Thyroid gland (tissue), 4 donors: ENCODE measurements around the gene COX10. TPM values are rescaled to one million over a fixed set of nuclear protein-coding genes. Genes with fewer than 3 reads are reported as not detected.

Experiments
- DNase-seq, 2 donors: peaks; one replicate each; pipeline ENCODE4 v3.0.0-alpha.2; 2019
- H3K27ac ChIP-seq, 3 donors: fragments of 200-600 bp; sonication (generic); 1 replicate in 2 of 3; 2 replicates in 1 of 3; pipeline ENCODE4 v1.5.1; 2016 to 2019; ENCODE audit warnings: mild to moderate bottlenecking in 1 of 3, moderate library complexity in 1 of 3
- H3K27me3 ChIP-seq: fragments of 200-600 bp; sonication (generic); one replicate; pipeline ENCODE4 v1.5.1; 2019
- H3K36me3 ChIP-seq, 2 donors: fragments of 200-600 bp; sonication (generic); one replicate each; pipeline ENCODE4 v1.5.1; 2016 to 2019
- H3K4me1 ChIP-seq, 2 donors: fragments of 200-600 bp; sonication (generic); one replicate each; pipeline ENCODE4 v1.5.1; 2017 to 2019
- H3K4me3 ChIP-seq, 3 donors: fragments of 200-600 bp; sonication (generic); replicated peaks in 1 of 3; 1 replicate in 2 of 3; 2 replicates in 1 of 3; pipeline ENCODE4 v1.5.1; 2016; ENCODE audit warnings: mild to moderate bottlenecking in 1 of 3
- H3K9me3 ChIP-seq: fragments of 200-600 bp; sonication (generic); one replicate; pipeline ENCODE4 v1.5.1; 2017
- CTCF ChIP-seq, 6 experiments: fragments of 200-600 bp in 3 of 6; fragments of 450-650 bp in 3 of 6; sonication (generic) in 3 of 6; IDR thresholded peaks; one replicate each; pipeline ENCODE4 v1.5.1; 2016 to 2019; ENCODE audit warnings: antibody characterized with exemption in 6 of 6, mild to moderate bottlenecking in 2 of 6, inconsistent platforms in 1 of 6, moderate library complexity in 1 of 6
- POLR2A ChIP-seq, 2 donors: fragments of 450-650 bp; IDR thresholded peaks; one replicate each; pipeline ENCODE4 v1.6.1; 2017; ENCODE audit warnings: antibody characterized with exemption in 2 of 2, mild to moderate bottlenecking in 2 of 2, moderate library complexity in 1 of 2
- WGBS, 2 donors: methylation state at CpG; one replicate each; pipeline ENCODE4 v1.1.5; 2017; 5-methylcytosine and 5-hydroxymethylcytosine counted together
- intact Hi-C: fragments of 100-400 bp; cut with DNase I; formaldehyde crosslinking; loops from one replicate; pipeline ENCODE4 v1.15.1; 2023
- total RNA-seq, 4 donors: library from RNA; depleted of rRNA; stranded (reverse); fragments of >200 nt; gene quantifications; one replicate each; pipeline ENCODE4 v1.2.3, GENCODE V29; 2016

COX10 gene
- total RNA-seq, 4 donors from 2014 or later: 33.1 to 43.5 (median 34.5) TPM

- H3K9me3 ChIP-seq: no peaks in the 10 kb centered on the region
- H3K36me3 ChIP-seq: no peaks in the 10 kb centered on the region
- H3K27me3 ChIP-seq: no peaks in the 10 kb centered on the region
- H3K4me3 ChIP-seq: no peak overlapping the region
- 97 to 98% methylated on average over 5 of the region's 5 CpGs for WGBS, 2 donors
- no peak for DNase-seq
- H3K27ac ChIP-seq: no peak overlapping the region
- peaks cover 6 to 13% of the 10 kb centered on the region in 2 donors for H3K4me1 ChIP-seq
- intact Hi-C loops: no loop called here
- TF ChIP-seq POLR2A (IDR thresholded peaks at IDR 0.05): no peak
- TF ChIP-seq CTCF (IDR thresholded peaks at IDR 0.05): no peak
These were observed 130.3 kb downstream of the COX10 start for GRCh38 chr17:14199601-14200000.

- Histone ChIP-seq H3K4me3 (no peak overlapping the region), H3K4me1 (peaks cover 6 to 13% of the 10 kb centered on the region in 2 donors), H3K27me3 (no peaks in the 10 kb centered on the region), H3K9me3 (no peaks in the 10 kb centered on the region), H3K27ac (no peak overlapping the region), H3K36me3 (no peaks in the 10 kb centered on the region)
- 90 to 95% methylated on average over 4 of the region's 4 CpGs for WGBS, 2 donors
- no peak for DNase-seq
- no peak for TF ChIP-seq CTCF (IDR thresholded peaks at IDR 0.05)
- intact Hi-C loops: no loop called here
These were observed 131.1 kb downstream of the COX10 start for GRCh38 chr17:14200354-14200753.

DNA sequence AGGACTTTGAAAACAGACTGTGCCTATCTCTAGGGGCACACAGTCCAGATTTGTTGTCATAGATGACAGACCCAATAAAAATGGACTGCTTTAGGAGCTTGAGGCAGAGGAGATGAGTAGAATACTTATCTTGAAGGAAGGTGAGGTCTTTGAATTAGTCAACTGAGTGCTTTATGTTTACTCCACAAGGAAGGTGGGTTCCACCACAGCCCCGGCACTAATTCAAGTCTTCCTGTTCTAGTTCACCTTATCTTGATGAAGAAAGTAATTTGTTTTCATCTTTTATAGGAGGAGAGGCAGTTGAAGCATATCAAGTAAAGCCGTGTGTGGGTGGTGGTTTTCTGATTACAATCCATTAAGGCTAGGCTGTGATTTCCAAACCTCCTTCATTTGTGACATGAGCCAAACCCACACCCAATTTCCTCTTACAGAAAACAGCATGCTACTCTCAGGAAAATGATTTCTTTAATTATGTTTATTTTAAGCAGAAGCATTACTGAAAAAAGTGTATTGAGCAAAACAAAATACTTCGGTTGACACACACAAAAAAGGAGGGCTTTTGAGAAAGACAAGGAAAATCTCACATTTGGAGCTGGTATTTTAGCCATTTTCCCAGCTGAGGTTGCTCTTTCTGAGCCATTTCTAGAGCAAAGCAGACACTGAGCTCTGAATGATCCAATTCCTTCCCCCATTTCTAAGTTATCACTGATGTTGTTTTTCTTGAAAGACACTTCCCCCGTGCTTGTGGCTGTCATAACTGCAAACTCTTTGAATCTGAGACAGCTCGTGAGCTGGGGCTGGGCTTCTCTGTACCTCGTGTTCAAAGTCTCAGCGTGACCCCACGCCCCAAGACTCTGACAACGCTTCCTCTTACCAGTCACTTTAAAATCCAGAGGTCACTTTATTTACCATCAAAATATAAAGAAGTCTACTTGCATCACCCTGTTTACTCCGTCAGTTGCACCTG lies 132.0 kb downstream of the COX10 start:
- no peak for DNase-seq
- H3K4me1 ChIP-seq: peaks cover 6 to 16% of the 10 kb centered on the region in 2 donors
- intact Hi-C loops: no loop called here
- TF ChIP-seq CTCF (IDR thresholded peaks at IDR 0.05) (no peak), POLR2A (IDR thresholded peaks at IDR 0.05) (no peak)
- WGBS, 2 donors: 63 to 67% methylated on average over 10 of the region's 10 CpGs
- H3K36me3 ChIP-seq: no peaks in the 10 kb centered on the region
- H3K27me3 ChIP-seq: no peaks in the 10 kb centered on the region
- H3K27ac ChIP-seq: no peak overlapping the region
- no peaks in the 10 kb centered on the region for H3K9me3 ChIP-seq
- no peak overlapping the region for H3K4me3 ChIP-seq

DNA sequence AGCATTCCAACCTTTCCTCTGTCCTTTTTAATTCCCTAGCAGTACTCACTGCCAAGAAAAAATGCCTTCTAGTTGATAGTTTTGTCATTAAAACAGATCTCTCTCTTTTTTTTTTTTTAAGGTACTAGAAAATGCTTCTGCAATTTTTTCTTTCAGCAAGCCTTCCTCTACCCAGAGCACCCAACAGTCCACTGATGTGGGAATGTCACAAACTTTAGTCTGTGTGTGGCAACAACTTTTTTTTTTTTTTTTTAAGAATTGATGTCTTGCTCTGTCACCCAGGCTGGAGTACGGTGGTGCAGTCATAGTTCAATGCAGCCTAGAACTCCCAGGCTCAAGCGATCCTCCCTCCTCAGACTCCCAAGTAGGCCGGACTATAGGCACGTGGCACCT lies 132.7 kb downstream of the COX10 start:
- WGBS, 2 donors: 94 to 96% methylated on average over 4 of the region's 4 CpGs
- no peaks in the 10 kb centered on the region for H3K9me3 ChIP-seq
- TF ChIP-seq POLR2A (IDR thresholded peaks at IDR 0.05) (no peak), CTCF (IDR thresholded peaks at IDR 0.05) (no peak)
- intact Hi-C loops: no loop called here
- peaks cover 6 to 18% of the 10 kb centered on the region in 2 donors for H3K4me1 ChIP-seq
- DNase-seq: no peak
- no peaks in the 10 kb centered on the region for H3K27me3 ChIP-seq
- no peaks in the 10 kb centered on the region for H3K36me3 ChIP-seq
- H3K4me3 ChIP-seq: no peak overlapping the region
- no peak overlapping the region for H3K27ac ChIP-seq
